GM18868 (cell line): Measurements from ENCODE around the gene TMEM50B.
A peak's percentile ranks its signal among the peaks of the same experiment; 100 is the strongest.
"Not testable (repeated sequence)": the region's sequence is repeated elsewhere in the genome, so short reads cannot be mapped to it uniquely, and the experiment has no call there.

Experiments
- ATAC-seq: cut with Tn5 transposase; IDR thresholded peaks from one replicate; pipeline ENCODE4 v1.9.1; 2021; ENCODE audit warnings: mild to moderate bottlenecking, moderate library complexity; ENCODE audit not compliant: unreplicated experiment

Gene TMEM50B

DNA sequence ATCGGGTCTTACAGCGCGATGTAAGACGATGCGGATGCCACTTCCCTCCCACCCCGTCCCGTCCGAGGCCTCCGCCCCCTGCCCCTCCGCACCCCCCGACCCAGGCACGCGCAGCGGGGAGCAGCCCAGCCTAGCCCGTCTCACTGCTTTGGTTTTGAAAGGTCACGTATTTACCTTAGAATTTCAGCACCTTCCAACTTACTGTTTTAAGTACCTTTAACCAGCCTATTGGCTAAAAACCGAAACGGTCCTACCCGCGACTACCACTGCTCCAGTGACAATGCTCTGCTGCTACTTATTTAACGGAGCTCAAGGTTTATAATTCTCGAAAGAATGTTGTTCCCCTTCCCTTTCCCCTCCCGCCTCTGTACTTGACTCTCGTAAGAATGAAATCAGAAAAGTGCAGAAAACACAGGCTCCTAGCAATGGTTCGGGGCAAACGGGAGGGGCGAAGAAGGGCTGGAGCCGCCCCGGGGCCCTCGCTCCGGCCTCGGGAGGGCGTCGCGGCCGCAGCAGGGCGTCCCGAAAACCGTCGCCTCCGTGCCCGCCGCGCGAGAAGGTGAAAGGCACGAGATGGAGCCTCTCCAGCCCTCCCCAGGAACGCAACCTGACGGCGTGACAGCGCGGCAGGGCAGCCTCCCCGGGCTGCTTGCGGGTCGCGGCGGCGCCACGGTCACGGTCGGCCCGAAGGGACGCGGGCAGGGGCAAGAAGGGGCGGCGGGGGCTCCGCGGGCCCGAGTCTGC, 667 bp downstream of the TMEM50B start:
- peak; percentile 15 for ATAC-seq

DNA sequence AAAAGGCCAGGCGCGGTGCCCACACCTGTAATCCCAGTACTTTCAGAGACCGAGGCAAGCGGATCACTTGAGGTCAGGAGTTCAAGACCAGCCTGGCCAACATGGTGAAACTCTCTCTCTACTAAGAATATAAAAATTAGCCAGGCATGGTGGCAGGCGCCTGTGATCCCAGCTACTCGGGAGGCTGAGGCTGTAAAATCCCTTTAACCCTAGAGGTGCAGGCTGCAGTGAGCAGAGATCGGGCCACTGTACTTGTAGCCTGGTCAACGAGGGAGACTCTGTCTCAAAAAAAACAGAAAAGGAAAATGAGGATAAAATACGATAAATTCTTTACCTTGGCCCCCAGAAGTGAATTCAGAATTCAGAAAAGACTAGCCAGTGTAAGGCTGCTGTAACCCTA, 1.6 kb downstream of the TMEM50B start:
- no peak for ATAC-seq

DNA sequence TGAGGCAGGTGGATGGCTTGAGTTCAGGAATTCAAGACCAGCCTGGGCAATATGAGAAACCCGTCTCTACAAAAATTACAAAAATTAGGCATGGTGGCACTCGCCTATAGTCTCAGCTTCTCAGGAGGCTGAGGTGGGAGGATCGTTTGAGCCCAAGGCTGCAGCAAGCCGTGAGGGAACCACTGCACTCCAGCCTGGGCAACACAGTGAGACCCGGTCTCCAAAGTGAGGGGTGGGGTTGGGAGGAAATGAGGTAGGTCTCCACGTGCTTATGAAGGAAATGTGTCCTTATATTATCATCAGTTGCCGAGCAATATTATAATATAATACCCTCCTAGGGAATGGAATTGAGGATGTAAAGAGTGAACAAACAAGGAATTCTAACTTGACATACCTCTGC, 2.7 kb downstream of the TMEM50B start:
- ATAC-seq, result no peak

DNA sequence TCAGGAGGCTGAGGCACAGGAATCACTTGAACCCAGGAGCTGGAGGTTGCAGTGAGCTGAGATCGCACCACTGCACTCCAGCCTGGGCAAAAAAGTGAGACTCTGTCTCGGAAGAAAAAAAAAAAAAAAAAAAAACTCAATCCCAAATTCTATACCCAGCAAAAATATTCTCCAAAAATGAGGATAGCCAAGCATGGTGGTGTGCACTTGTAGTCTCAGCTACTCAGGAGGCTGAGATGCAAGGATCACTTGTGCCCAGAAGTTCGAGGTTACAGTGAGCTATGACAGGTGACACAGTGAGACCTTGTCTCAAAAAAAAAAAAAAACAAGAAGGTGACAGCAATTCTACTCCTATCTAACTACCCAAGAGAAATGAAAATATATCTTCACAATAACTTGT, 6.4 kb downstream of the TMEM50B start:
- no peak for ATAC-seq

DNA sequence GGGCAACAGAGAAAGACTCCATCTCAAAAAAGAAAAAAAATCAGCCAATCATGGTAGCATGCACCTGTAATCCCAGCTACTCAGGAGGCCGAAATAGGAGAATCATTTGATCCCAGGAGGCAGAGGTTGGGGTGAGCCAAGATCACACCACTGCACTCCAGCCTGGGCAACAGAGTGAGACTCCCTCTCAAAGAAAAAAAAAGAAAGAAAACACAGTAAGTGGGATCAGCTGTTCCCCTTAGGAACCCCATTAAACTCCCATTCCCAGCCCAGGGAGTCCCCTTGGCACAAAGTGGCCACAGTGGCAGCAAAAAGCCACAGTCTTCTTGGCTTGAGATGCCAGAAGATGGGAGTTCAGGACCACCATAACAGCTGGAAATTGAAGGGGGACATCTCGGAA, 9.1 kb downstream of the TMEM50B start:
- ATAC-seq, result no peak

DNA sequence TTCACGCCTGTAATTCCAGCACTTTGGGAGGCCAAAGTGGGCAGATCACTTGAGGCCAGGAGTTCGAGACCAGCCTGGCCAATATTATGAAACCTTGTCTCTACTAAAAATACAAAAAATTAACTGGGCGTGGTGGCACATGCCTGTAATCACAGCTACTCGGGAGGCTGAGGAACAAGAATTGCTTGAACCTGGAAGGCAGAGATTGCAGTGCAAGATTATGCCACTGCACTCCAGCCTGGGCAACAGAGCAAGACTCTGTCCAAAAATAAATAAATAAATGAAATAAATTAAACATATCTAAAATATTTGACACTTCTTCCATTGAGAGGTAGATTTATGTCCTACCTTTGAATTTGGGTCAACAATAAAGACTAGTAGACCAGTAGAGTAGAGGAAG, 10.6 kb downstream of the TMEM50B start:
- not testable (repeated sequence) for ATAC-seq

DNA sequence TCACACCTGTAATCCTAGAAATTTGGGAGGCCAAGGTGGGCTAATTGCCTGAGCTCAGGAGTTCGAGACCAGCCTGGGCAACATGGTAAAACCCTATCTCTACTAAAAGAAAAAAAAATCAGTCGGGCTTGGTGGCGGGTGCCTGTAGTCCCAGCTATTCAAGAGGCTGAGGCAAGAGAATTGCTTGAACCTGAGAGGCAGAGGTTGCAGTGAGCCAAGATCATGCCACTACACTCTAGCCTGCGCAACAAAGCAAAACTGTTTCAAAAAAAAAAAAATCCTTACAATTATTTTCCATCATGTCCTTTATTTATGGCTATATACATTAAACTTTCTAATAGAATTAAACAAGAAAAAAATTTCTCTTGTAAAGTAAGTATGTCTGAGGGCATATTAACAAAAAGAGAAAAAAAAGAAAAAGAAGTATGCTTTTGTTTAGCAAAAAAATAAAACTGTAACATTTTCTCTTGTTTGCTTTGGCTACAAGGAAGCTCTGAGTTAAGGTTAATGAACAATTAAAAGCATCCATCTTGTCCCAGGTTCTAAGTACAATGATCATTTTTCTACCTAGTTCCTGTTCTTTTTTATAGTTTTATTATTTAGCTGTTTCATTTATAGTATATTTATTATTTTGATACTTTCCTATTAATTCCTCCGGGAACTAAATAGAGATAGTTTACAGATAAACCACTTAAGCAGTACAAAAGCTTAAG, 18.1 kb downstream of the TMEM50B start:
- ATAC-seq, result no peak

DNA sequence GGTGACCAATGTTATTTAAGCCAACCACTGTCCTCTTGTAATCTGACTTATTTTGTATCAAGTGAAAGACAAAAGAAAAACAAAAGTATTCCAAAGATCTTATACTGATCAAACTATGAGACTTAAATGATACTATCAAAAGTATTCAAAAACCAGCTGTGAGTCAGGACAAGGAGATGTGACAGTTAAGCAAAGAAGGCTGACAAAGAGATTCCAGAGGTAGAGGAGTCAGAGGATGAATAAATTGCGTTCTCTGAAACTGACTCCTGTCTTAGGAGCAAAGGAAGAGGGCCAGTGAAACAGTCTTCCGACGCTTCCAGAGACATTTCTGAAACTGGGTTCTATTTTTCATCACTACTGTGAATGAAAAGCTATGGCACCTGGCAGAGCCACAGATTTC, 20.9 kb downstream of the TMEM50B start:
- no peak for ATAC-seq

DNA sequence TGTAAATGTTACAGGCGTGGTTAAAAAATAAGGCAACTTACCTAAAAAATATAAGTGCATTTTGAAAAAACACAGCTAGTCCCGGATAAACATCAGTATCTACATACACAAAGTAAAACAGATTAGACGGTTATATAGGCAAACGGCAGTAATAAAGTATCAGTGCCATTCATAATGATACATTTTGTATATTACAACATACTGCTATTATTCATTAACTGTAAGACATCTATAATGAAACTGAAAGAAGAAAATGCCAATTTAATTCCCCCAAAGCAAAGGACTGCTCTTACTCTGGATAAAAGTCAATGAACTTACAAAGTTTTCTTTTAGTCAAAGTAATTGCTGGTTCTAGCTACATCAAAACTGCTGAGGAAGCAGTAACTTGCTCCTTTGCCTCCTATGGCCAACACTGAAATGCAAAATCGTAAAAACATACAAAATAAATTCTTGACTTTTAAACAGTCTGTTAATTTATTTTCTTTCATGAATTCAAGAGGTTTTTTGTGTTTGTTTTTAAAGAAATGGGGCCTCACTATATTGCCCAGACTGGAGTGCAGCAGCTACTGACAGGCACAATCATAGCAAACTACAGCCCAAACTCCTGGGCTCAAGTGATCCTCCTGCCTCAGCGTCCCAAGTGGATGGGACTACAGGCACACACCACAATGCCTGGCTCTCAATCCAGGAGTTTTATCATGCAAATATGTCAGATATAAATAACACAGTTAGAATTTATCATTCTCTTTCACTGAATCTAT, 23.9 kb downstream of the TMEM50B start:
- no peak for ATAC-seq

DNA sequence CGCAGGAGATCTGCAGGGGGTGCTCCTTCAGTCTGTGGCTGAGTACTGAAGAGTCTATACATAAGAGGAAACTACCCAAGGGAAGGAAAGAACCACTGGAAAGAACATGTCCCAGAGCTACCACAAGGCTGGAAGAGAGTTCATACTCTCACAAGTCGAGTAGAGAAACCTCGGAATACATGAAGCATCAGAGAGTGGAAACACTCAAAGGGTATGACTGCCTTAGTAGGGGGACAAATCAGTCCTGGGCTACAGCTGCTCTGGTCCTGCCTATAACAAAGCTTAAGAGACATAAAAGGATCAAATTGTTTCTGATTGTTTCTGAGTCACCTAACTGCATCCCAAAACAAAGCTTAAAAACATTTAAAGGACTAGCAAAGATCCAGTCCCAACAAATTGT, 27.4 kb downstream of the TMEM50B start:
- no peak for ATAC-seq

DNA sequence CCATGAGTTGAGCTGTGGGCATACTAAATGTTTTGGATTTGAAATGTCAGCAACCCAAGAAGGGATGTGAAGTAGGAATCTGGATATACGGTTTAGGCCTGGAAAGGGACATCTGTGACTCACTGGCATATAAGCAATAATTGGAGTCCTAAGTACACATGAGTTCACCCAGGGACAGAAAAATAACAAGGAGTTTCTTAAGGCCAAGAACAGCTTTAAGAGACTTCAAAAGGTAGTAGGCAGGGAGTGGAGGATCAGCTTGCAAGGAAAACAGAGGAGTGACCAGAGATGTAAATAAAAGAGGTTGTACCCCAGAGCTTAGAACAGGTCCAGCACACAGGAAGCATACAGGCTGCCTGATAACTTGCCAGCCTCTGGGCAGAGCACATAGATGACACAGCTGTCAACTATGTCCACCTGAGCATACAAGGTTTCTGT, 28.1 kb downstream of the TMEM50B start:
- no peak for ATAC-seq

DNA sequence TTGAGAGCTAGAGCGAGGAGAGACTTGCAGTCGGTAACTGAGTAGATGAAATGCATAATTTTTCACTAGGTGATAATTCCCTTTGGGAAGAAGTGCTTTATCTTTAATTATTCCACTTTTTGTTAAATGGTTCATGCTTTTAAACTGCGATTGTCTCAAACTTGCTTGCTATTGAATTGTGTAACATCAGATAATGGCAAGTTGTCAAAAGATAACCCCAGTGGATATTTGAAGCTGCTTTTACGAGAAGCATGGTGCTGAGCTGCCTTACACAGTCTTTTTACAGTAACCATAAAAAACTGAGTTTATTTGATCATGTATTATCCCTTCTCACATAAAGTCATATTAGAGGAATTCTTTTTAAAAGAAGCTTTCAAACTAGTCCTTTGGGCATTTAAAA, 30.2 kb downstream of the TMEM50B start:
- ATAC-seq, result no peak

DNA sequence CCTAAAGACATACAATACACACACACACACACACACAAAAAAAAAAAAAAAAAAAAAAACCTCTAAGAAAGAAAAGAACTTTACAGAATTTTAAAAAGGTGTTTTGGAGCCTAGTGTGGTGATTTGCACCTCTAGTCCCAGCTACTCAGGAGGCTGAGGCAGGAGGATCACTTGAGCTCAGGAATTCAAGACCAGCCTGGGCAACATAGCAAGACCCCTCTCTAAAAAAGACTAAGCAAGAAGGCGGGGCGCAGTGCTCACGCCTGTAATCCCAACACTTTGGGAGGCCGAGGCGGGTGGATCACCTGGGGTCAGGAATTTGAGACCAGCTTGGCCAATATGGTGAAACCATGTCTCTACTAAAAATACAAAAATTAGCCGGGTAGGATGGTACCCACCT, 33.2 kb downstream of the TMEM50B start:
- not testable (repeated sequence) for ATAC-seq

DNA sequence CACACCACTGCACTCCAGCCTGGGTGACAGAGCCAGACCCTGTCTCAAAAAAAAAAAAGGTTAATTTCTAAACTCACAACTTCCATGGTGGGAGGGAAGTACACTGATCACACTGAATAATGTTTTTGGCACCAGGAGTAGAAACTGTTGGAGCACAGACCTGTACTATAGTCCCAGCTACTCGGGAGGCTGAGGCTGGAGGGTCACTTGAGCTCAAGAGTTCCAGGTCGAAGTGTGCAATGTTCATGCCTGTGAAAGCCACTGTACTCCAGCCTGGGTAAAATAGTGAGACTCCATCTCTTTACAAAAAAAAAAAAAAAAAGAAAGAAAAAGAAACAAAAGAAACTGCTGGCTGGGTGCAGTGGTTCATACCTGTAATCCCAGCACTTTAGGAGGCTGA, 35.3 kb downstream of the TMEM50B start:
- ATAC-seq, result no peak

DNA sequence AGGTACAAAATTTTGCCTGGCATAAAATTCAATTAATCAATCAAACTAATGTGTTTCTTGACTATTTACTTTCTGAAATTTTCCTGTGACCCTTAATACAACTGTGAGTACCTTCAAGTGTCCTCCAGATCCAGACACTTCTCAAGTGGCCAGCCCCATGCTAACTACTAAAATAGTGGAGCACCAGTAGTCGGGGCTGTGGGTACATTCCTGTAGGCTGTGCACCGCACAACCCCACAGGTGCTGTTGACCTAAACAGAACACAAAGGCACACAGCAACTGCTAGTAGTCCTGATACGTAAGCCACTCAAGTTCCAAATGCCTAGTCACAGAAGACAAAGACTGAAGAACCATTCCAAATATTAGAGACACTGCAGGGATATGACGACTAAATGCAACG, 36.6 kb downstream of the TMEM50B start:
- ATAC-seq, result no peak

DNA sequence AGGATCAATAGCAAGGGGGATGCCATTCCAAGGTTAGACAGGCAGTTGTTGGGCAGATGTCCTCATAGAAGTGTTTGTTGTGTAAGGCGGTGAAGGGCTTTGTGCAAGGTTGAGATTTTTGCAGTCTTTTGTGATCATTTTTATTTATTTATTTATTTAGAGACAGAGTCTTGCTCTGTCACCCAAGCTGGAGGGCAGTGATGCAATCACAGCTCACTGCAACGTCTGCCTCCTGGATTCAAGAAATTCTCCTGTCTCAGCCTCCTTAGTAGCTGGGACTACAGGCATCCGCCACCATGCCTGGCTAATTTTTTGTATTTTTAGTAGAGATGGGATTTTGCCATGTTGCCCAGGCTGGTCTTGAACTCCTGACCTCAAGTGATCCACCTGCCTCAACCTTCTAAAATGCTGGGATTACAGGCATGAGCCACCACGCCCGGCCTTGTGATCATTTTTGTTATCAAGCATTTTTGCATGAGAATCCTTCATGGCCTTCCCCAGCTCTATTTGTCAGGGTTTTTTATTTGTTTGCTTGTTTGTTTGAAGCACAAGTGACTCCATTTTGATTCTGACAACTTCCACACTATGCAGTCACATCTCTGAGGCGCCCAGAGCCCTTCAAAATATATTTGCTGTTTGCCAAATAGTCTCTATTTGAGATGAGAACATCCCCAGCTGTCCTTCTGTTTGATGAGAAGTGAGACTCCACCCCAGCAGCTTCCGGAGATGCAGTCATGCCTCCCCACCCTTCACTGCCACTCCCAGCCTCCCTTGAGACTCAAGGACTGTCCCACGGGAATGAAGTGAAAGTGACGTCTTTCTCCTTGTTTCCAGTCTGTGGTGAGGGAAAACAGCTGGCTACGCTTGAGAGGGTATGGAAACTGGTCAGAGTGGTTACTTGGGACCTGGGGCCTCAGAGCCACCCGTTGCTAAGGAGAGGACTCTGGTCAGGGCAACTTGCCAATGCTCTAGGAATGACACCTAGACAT, 38.0 kb downstream of the TMEM50B start:
- peak; percentile 77 for ATAC-seq

DNA sequence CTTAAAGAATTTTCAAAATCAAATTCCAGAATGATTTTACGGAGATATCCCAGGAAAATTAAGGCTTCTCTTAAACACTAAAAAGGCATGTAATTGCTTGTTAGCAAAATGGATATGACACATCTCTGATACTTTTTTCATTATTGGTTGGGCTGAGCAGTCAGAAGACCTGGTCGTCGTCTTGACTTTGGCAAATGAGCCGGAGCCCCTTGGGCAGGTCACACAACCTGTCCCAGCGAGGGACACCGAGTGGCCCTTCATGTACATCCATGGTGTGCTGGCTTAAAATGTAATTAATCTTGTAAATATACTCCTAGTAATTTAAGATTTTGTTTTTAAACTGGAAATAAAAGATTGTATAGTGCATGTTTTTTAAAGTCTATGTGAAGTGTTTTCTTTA, 42.6 kb downstream of the TMEM50B start:
- ATAC-seq, result no peak

DNA sequence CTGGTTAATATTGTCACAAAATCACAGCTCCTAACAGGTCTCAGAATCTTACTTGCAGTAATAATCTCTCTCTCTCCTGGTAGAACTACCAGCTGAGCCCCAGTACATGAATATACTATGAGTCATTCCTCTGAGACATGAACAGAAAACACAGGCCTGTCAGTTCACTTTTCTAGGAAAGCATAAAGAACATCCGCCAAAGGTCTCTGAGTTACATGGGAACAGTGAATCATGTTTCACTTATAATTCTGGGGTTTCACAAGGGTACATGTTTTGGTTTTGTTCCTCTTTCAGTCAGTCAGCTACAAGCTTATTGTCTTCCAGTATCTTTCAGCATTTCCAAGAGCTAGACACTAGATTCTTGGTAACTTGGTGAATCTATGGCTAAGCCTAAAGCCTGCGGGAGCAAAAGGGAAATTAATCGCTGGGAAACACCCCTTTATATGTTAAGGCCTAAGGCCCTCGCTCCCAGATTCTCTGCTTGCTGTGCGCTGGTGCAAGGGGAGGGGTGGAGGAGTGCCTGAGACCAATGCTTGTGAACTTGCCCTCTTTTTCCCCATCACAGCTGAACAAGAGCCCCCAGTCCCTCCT, 44.9 kb downstream of the TMEM50B start:
- peak; percentile 91 for ATAC-seq

DNA sequence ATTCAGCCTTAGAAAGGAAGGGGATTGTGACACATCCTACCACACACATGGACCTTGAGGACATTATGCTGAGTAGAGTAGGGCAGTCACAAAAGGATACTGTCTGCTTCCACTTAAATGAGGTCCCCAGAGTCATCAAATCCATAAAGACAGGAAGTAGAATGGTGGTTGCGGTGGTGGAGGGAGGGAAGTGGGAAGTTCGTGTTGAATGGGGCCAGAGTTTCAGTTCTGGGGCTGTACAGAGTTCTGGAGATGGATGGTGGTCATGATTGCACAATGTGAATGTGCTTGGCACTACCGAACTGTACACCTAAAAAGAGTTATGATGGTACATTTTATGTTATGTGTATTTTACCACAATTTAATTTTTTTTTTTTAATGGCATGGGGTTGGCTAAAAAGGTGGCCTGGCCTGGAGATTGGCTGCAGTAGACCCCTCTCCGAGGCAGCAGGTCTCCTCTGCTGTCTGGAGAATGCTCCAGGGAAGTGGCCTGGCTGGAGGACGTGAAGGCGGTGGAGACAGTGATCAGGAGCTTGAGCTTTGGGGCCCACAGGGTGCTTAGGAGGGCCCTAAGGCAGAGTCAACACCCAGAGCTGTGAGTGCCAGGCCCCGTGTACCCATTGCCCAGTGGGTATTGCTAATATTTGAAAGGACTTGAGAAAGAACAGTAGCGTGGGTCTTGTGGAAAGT, 46.2 kb downstream of the TMEM50B start:
- ATAC-seq, result no peak

DNA sequence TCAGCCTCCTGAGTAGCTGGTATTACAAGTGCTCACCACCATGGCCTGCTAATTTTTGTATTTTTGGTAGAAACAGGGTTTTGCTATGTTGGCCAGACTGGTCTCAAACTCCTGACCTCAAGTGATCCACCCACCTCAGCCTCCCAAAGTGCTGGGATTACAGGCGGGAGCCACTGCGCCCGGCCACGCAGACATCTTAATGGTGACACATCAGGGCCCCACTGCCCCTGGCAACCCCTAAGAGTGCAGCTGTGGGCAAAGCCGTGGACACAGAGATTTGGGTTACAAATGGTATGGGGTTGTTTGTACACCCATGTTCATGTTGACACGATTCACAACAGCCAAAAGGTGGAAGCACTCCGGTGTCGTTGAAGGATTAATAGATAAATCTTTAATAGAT, 46.8 kb downstream of the TMEM50B start:
- ATAC-seq, result no peak
